ENCODE data around the gene HCK. TPM values are rescaled to one million over a fixed set of nuclear protein-coding genes. Genes with fewer than 3 reads are reported as not detected.

The HCK gene
- total RNA-seq, 1 donor: 0.36 TPM

- Histone ChIP-seq H3K4me1 (ENCODE audit: insufficient read depth, low read length) (peaks cover 15% of the 10 kb centered on the region), H2AFZ (ENCODE audit: low read length) (no peak overlapping the region), H4K20me1 (ENCODE audit: insufficient read depth, low read length) (peaks cover 26% of the 10 kb centered on the region), H3K79me2 (ENCODE audit: insufficient read depth, low read length) (peaks cover 61% of the 10 kb centered on the region), H3K27ac (ENCODE audit: low read depth, low read length) (peak overlapping the region; percentile 98), H3K36me3 (ENCODE audit: insufficient read depth, low read length) (no peaks in the 10 kb centered on the region), H3K9me3 (ENCODE audit: low read depth, low read length) (no peaks in the 10 kb centered on the region), H3K4me2 (ENCODE audit: insufficient read depth, low read length) (peak overlapping the region; percentile 92), H3K4me3 (ENCODE audit: insufficient read depth, low read length) (peak overlapping the region; percentile 75), H3K27me3 (ENCODE audit: insufficient read depth, low read length) (no peaks in the 10 kb centered on the region)
- TF ChIP-seq CTCF (IDR thresholded peaks at IDR 0.05; ENCODE audit: extremely low read depth, low read depth, low read length): no peak
- no peak for DNase-seq (ENCODE audit: insufficient read length, low spot score, missing footprints)
Measured at GRCh38 chr20:32110727-32111126, 58.7 kb downstream of the HCK start.

- Histone ChIP-seq H3K4me2 (ENCODE audit: insufficient read depth, low read length) (peak overlapping the region; percentile 92), H3K36me3 (ENCODE audit: insufficient read depth, low read length) (no peaks in the 10 kb centered on the region), H3K4me3 (ENCODE audit: insufficient read depth, low read length) (no peak overlapping the region), H3K27ac (ENCODE audit: low read depth, low read length) (peak overlapping the region; percentile 98), H3K79me2 (ENCODE audit: insufficient read depth, low read length) (peaks cover 66% of the 10 kb centered on the region), H3K4me1 (ENCODE audit: insufficient read depth, low read length) (peaks cover 15% of the 10 kb centered on the region), H3K27me3 (ENCODE audit: insufficient read depth, low read length) (no peaks in the 10 kb centered on the region), H4K20me1 (ENCODE audit: insufficient read depth, low read length) (peaks cover 29% of the 10 kb centered on the region), H2AFZ (ENCODE audit: low read length) (no peak overlapping the region), H3K9me3 (ENCODE audit: low read depth, low read length) (no peaks in the 10 kb centered on the region)
- DNase-seq (ENCODE audit: insufficient read length, low spot score, missing footprints): no peak
- no peak for TF ChIP-seq CTCF (IDR thresholded peaks at IDR 0.05; ENCODE audit: extremely low read depth, low read depth, low read length)
Measured at GRCh38 chr20:32111156-32111686, 59.2 kb downstream of the HCK start.

GRCh38 chr20:32111753-32112152 is 59.7 kb downstream of the HCK start:
- peaks cover 15% of the 10 kb centered on the region for H3K4me1 ChIP-seq (ENCODE audit: insufficient read depth, low read length)
- H3K79me2 ChIP-seq (ENCODE audit: insufficient read depth, low read length): peaks cover 70% of the 10 kb centered on the region
- no peak for TF ChIP-seq CTCF (IDR thresholded peaks at IDR 0.05; ENCODE audit: extremely low read depth, low read depth, low read length)
- H3K36me3 ChIP-seq (ENCODE audit: insufficient read depth, low read length): no peaks in the 10 kb centered on the region
- H4K20me1 ChIP-seq (ENCODE audit: insufficient read depth, low read length): peaks cover 34% of the 10 kb centered on the region
- no peak overlapping the region for H3K4me2 ChIP-seq (ENCODE audit: insufficient read depth, low read length)
- no peak overlapping the region for H3K4me3 ChIP-seq (ENCODE audit: insufficient read depth, low read length)
- DNase-seq (ENCODE audit: insufficient read length, low spot score, missing footprints): no peak
- no peaks in the 10 kb centered on the region for H3K27me3 ChIP-seq (ENCODE audit: insufficient read depth, low read length)
- no peak overlapping the region for H3K27ac ChIP-seq (ENCODE audit: low read depth, low read length)
- H3K9me3 ChIP-seq (ENCODE audit: low read depth, low read length): no peaks in the 10 kb centered on the region
- no peak overlapping the region for H2AFZ ChIP-seq (ENCODE audit: low read length)

- Histone ChIP-seq H3K27me3 (ENCODE audit: insufficient read depth, low read length) (no peaks in the 10 kb centered on the region), H4K20me1 (ENCODE audit: insufficient read depth, low read length) (peaks cover 44% of the 10 kb centered on the region), H3K9me3 (ENCODE audit: low read depth, low read length) (no peaks in the 10 kb centered on the region), H3K36me3 (ENCODE audit: insufficient read depth, low read length) (no peaks in the 10 kb centered on the region), H3K27ac (ENCODE audit: low read depth, low read length) (no peak overlapping the region), H2AFZ (ENCODE audit: low read length) (no peak overlapping the region), H3K4me2 (ENCODE audit: insufficient read depth, low read length) (no peak overlapping the region), H3K4me3 (ENCODE audit: insufficient read depth, low read length) (no peak overlapping the region), H3K4me1 (ENCODE audit: insufficient read depth, low read length) (peaks cover 15% of the 10 kb centered on the region), H3K79me2 (ENCODE audit: insufficient read depth, low read length) (peaks cover 81% of the 10 kb centered on the region)
- no peak for TF ChIP-seq CTCF (IDR thresholded peaks at IDR 0.05; ENCODE audit: extremely low read depth, low read depth, low read length)
- DNase-seq (ENCODE audit: insufficient read length, low spot score, missing footprints): no peak
Measured at GRCh38 chr20:32112841-32113240, 60.8 kb downstream of the HCK start.
